Measurements from ENCODE around the gene KLHL26.

DNA sequence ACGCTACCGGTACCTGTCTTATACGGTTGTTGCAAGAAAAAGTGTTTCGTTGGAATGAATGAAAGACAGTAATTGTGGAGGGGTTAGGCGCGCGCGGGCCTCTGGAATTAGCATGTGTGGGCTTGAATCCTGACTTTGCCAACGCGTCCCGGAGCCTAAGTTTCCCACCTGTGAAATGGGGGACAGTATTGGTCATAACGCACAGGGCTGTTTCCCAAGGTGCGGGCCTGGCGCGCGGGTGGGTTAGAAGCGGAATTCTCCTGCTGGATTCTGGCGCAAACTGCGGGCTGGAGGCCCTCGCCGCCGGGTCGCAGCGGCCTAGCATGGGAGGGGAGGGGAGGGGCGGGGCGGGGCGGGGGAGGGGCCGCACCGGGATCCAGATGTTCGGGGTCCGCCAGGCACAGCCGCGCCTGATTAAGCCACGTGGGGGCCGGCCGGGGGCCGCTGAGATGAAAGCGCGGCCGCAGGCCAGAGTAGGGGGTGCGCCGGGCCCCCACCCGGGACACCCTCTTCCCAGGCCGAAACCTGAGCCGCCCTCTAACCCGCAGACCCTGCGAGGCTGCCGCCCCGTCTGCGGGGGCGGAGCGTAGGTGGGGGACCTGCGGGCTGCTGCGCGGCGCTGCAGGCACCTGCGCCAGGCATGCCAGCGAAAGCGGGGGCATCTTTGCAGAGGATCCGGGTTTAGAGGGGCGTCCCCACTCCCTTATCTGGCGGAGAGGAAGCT, 25.3 kb upstream of the KLHL26 start:
- TF ChIP-seq, protein P1, sequence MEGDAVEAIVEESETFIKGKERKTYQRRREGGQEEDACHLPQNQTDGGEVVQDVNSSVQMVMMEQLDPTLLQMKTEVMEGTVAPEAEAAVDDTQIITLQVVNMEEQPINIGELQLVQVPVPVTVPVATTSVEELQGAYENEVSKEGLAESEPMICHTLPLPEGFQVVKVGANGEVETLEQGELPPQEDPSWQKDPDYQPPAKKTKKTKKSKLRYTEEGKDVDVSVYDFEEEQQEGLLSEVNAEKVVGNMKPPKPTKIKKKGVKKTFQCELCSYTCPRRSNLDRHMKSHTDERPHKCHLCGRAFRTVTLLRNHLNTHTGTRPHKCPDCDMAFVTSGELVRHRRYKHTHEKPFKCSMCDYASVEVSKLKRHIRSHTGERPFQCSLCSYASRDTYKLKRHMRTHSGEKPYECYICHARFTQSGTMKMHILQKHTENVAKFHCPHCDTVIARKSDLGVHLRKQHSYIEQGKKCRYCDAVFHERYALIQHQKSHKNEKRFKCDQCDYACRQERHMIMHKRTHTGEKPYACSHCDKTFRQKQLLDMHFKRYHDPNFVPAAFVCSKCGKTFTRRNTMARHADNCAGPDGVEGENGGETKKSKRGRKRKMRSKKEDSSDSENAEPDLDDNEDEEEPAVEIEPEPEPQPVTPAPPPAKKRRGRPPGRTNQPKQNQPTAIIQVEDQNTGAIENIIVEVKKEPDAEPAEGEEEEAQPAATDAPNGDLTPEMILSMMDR (conservative IDR thresholded peaks at IDR 0.05 in 1 of 2, IDR thresholded peaks at IDR 0.05 in 1 of 2; ENCODE audit: extremely low read depth in 1 of 2, insufficient read depth in 1 of 2, low read depth in 1 of 2, low read length in 2 of 2): no peak
- peak; percentile 58 for TF ChIP-seq EZH2 (IDR thresholded peaks at IDR 0.05; ENCODE audit: borderline replicate concordance, low read length)

Measured in mammary epithelial cell (primary cell).